Measurements from ENCODE around the gene SLC6A20.

DNA sequence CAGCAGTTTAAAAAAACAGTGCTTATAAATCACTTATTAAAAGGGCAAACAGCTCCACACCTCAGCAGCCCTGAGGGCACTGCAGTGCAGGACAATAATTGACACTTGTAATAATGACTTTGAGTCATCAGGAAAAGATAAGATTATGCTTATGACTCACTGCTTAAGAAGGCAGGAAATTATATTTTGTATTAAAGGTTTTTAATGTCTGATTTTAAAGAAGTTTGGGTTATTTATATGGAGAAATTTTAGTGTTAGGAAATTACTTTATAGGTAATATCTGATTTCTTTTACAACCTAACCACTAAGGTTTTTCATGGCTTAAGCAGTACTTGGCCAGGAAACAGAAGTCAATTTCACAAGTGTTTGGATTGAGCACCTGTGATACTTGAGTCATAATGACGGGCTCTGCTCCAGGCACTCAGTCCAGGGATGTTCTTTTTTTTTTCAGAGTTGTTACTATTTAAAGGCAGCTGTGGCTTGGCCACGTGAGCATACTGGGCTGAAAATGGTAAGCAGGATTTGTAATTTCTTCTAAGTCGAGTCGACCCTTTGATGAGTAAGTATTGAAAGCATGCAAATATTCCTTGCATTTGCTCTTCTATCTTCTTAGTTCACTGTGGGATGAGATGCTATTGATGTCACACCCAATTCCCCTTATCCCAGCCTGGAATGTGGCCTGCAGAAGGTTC is 21.6 kb upstream of the SLC6A20 start:
- TF ChIP-seq, protein P1, sequence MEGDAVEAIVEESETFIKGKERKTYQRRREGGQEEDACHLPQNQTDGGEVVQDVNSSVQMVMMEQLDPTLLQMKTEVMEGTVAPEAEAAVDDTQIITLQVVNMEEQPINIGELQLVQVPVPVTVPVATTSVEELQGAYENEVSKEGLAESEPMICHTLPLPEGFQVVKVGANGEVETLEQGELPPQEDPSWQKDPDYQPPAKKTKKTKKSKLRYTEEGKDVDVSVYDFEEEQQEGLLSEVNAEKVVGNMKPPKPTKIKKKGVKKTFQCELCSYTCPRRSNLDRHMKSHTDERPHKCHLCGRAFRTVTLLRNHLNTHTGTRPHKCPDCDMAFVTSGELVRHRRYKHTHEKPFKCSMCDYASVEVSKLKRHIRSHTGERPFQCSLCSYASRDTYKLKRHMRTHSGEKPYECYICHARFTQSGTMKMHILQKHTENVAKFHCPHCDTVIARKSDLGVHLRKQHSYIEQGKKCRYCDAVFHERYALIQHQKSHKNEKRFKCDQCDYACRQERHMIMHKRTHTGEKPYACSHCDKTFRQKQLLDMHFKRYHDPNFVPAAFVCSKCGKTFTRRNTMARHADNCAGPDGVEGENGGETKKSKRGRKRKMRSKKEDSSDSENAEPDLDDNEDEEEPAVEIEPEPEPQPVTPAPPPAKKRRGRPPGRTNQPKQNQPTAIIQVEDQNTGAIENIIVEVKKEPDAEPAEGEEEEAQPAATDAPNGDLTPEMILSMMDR (optimal IDR thresholded peaks at IDR 0.05 in 1 of 3, IDR thresholded peaks at IDR 0.05 in 1 of 3, conservative IDR thresholded peaks at IDR 0.05 in 1 of 3; ENCODE audit: extremely low read depth in 1 of 3, insufficient read depth in 2 of 3, low read length in 3 of 3), result no peak
- no peak for TF ChIP-seq EZH2 (IDR thresholded peaks at IDR 0.05; ENCODE audit: low read length)

Measured in keratinocyte (primary cell).